ENCODE measurements around the gene SPSB1.
A peak's percentile ranks its signal among the peaks of the same experiment; 100 is the strongest.

The SPSB1 gene

DNA sequence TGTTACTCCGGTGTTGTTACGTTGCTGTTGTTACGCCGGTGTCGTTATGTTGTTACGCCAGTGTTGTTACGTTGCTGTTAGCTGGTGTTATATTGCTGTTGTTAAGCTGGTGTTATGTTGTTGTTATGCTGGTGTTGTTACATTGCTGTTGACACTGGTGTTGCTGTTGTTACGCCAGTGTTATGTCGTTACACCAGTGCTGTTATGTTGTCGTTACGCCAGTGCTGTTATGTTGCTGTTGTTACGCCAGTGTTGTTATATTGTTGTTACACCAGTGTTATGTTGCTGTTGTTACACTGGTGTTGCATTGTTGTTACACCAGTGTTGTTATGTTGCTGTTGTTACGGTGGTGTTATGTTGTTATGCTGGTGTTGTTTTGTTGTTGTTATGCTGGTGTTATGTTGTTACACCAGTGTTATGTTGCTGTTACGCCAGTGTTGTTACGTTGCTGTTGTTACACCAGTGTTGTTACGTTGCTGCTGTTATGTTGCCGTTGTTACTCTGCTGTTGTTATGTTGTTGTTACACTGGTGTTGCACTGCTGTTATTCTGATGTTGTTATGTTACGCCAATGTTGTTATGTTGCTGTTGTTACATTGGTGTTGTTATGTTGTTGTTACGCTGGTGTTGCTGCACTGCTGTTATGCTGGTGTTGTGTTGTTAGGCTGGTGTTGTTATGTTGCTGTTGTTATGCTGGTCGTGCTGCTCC lies 32.5 kb upstream of the SPSB1 start:
- no peak for DNase-seq

DNA sequence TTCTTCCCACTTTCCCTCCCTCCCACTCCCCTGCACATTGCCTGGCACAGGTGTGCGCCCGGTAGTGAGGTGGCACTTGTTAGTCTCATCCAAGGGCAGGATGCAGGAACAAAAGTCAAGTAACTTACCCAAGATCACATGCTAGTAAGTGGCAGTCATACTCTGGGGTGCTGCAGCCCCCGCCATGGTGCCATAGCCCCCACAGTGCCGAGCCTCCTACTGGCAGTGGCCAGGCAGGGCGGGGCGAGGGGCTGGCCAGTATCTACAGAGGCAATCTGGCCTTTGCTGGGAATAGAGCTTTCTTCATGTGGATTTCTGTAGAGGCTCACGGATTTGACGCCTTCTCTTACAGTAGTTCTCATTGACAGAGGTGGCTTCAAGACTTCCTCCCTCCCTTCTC lies 31.2 kb upstream of the SPSB1 start:
- DNase-seq: no peak

DNA sequence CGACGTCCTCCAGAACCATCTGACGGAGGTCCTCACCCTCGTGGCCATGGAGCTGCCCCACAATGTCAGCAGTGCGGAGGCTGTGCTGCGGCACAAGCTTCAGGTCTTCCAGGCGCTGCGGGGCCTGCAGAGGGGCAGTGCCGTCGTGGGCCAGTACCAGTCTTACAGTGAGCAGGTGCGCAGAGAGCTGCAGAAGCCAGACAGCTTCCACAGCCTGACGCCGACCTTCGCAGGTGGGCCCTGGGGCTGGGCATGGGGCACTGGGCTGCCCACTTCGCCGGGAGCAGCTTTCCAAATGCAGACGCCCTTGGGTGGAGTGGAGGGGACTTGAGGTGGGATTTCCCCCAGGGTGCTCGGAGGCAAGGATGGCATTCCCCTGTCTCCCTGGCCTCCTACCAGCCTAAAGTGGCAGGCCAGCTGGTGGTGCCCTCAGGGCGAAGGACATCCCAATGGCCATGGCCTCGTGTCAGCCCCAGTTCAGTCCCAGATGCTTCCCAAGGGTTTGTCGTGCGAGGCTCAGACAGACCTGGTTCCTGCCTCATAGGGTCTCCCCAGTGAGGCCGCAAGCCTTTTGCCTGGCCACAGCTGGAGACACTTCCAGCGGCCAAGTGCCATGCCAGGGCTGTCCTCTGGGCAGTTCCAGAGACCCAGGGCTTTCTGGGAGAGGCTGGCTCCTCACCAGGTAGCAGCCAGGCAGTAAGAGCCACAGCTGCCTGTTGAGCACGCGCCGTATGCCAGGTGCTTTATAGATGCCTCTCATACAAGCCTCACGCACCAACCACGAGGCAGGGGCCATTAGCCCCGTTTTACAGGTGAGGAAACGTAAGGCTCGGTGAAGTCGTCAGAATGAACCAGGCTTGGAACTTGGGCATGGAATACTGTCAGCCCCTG lies 30.4 kb upstream of the SPSB1 start:
- DNase-seq: no peak

DNA sequence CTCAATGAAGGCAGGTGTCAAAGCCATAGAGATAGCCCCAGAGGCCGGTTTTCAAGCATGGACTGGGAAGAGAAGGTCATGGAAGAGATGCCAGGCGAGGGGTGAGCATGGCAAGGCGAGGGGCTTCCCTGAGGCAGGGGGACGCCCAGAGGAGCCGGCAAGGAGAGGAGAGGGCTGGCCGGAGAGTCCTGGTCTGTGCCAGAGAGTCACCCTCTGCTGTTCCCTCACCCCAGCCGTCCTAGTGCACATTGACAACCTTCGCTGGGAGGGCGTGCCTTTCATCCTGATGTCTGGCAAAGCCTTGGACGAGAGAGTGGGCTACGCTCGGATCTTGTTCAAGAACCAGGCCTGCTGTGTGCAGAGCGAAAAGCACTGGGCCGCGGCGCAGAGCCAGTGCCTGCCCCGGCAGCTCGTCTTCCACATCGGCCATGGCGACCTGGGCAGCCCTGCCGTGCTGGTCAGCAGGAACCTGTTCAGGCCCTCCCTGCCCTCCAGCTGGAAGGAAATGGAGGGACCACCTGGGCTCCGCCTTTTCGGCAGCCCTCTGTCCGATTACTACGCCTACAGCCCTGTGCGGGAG lies 29.3 kb upstream of the SPSB1 start:
- no peak for DNase-seq

DNA sequence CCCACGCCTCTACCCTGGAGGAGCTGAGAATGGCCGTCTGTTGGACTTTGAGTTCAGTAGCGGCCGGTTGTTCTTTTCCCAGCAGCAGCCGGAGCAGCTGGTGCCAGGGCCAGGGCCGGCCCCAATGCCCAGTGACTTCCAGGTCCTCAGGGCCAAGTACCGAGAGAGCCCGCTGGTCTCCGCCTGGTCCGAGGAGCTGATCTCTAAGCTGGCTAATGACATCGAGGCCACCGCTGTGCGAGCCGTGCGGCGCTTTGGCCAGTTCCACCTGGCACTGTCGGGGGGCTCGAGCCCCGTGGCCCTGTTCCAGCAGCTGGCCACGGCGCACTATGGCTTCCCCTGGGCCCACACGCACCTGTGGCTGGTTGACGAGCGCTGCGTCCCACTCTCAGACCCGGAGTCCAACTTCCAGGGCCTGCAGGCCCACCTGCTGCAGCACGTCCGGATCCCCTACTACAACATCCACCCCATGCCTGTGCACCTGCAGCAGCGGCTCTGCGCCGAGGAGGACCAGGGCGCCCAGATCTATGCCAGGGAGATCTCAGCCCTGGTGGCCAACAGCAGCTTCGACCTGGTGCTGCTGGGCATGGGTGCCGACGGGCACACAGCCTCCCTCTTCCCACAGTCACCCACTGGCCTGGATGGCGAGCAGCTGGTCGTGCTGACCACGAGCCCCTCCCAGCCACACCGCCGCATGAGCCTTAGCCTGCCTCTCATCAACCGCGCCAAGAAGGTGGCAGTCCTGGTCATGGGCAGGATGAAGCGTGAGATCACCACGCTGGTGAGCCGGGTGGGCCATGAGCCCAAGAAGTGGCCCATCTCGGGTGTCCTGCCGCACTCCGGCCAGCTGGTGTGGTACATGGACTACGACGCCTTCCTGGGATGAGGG lies 28.5 kb upstream of the SPSB1 start:
- DNase-seq: no peak

DNA sequence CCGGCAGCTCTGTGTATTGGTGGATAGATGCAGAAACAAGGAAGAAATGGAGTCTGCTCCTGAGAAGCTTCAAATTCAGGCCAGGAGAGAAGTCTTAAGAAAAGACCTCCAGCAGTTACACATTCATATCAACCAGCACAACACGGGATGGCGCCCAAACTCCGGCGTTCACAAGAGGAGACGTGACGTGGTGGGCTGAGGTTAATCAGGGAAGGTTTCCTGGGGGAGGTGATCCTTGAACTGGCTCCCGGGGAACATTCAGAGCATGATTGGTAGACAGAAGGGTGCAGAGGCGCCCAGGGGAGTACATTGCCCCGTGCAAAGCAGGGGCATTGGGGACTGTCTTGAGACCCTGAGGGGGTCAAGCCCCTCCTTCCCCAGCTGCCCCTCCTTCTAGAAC lies 27.7 kb upstream of the SPSB1 start:
- no peak for DNase-seq

DNA sequence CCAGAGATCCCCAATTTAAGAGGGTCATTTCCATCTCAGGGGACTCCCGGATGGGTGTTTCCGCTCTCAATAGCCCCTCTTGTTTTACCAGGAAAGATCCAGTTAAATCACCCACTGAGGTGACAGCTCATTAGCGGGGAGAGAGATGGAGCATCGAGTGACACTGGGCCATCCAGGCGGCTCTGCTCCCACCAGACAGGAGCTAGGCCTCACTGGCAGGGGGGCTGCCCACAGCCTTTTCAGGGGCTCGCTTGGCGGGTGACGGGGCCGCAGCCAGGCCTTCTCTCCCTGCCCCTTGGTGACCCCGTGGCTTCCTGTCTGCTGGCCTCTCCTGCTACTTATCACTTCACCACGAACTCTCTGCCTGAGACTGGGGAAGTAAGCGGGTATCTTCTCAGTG lies 26.7 kb upstream of the SPSB1 start:
- no peak for DNase-seq

DNA sequence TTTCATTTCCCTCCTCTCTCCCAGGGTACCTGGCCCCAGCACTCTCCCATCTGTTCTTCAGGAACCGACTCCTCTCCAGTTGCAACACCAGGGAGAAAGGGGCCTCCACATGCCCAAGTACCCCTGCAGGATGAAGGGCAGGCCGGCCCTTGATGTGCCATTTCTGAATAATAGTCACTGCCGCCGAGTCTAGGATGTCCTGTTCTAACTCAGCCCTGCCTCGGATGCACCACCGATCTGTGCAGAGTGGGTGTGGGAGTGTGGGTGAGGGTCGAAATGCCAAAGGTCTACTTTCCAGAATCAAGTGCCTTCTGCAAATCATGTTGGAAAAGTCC lies 25.4 kb upstream of the SPSB1 start:
- DNase-seq: no peak

DNA sequence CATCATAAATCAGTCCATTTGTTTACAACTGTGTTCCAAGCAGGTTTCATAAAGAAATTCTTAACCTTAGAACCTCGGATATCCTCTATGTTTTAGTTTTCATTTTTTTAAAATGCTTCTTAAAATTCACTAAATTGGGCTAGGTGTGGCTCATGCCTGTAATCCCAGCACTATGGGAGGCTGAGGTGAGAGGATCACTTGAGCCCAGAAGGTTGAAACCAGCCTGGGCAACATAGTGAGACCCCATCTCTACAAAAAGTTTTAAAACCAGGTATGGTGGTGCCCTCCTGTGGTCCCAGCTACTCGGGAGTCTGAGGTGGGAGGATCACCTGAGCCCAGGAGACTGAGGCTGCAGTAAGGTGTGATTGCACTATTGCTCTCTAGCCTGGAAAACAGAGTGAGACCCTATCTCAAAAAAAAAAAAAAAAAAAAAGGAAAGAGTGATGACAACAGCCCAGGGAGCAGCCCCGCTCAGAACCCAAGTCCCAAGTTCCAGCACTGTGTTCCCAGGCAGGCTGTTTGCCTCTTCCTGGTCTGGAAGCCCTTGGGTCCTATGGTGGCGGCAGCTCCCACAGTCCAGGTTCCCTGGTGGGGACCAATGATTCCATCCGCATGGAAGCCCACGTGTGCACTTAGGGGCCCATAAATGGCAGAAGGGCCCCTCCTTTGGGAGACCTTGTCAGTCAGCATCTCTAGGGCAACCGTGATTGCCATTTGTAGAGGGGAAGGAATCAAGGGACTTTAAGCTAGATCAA lies 24.7 kb upstream of the SPSB1 start:
- no peak for DNase-seq

DNA sequence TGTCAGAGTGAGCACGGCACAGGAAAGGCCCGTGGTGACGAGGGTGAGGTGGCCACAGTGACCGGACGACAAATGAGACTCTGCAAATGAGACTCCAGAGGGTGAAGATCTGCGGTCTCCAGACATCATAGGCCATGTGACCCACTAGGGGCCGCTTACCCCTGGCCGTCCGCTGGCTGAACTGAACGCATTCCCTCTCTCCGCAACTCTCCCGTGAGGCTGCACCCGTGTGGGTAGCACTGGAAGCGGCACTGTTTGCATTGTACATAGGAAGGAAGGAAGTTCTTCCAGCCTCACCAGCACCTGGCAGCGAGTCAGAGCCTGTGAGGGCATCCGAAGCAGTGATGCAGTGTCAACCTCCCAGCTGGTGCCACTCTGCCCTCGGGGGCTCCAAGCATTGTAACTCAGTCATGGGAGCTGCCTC lies 23.6 kb upstream of the SPSB1 start:
- no peak for DNase-seq

DNA sequence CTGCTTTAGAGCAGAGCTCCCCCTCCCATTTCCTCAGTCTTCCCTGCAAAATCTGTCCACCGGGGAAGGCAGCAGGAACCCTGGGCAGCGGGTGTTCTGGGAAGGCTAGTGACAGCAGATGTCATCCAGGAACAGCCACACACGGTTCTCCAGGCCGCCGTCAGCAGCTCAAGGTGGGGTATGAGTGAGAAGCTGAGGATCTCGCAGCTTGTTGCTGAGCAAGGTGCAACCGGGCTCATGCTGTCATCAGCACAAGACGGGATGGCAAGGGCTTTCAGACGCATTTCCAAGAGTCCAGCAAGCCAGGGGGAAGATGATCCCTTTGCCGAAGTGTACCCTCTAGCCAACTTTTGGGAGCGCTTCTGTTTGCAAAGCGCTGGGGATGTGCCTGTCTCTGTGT lies 23.0 kb upstream of the SPSB1 start:
- no peak for DNase-seq

DNA sequence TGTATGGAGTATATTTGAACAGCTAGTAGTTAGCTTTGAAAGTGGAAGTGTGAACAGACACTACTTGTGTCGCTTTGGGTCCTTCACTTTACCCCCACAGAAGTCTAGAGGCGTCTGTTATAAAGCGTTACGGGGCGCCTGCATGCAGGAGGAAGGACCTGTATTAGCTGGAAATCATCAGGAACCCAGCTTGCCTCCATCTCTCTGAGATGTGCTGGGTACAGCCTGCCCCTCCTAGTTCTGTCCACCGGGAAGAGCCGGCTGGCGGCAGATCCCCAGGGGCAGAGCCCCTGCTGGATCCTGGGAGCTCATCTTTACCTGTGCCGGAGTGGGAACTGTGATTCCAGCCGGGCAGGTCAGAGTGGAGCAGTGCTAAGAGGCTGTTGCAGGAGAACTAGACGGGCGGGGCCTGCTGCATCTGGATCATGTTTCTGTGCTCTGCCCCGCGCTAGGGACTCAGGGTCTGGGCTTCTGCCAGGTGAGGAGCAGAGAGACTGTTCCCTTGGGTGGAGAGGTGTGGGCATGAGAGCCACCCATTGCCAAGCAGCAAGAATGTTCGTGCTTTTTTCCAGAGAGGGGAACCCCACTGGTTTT lies 22.3 kb upstream of the SPSB1 start:
- DNase-seq: no peak

DNA sequence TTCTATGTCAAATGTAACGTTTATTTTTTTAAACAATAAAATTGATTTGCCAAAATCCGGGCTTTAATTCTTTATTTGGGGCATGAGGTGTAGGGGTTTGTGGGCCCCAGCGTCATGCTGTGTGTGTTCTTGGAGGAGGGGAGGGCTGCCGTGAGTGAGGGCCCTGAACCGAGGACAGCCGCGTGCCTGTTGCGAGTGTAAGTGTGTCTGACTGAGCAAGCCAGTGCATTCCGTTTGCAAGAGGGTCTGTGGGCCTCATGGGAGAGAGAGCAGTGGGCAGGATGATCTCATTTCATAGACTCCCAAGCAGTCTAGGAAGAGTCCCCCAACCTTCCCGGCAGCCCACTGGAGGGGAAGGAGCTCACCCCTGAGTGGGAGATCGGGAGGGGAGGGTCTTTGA lies 21.4 kb upstream of the SPSB1 start:
- no peak for DNase-seq

DNA sequence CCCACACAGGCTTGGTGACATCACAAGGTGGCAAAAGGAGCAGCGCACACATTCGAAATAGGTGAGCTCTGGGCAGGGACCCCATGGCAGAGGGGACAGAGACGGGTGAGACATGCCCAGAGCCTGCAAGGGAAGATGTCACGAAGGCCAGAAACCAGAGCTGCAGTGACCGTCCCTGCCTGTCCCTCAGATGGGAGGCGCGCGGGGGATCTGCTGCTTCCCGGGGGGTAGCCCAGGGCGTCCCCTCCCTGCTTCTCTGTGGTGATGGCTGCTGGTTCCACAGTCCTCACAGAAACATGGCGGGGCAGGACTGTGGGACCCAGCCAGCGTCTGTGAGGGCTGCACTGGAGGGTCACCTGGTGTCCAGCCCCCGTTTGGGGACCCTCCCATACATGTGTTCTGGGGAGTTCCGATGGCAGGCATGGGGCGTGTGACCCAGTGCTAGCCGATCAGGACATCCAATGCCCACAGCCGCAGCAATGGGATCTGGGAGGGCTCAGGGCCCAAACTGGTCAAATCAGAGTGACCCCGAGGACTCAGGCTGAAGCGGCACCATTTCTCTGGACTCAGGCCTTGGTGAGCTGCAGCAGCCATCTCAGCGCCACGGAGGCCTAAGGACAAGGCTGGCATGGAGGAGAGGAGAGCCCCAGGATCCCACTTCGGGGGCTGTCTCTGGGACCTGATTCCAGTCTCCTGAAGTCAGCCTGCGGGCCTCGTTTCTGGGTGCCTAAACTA lies 20.7 kb upstream of the SPSB1 start:
- DNase-seq: no peak

DNA sequence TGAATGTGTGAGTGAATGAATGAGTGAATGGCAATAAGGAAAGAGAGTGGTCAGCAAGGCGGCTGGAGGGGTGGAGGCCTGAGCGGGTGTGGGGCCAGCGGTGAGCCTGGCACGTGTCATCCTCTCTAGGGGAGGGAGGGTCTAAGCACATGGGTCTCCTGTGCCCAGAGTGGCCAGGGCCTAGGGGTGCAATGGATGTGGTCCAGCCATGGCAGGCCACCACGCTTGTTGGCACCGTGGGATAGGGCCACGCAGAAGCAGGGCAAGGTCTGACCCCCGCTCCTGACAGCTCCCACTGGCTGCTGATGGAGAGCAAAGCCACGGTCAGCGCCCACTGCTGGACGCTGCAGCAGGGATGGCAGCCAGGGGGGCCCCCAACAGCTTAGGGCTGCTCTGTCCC lies 19.5 kb upstream of the SPSB1 start:
- DNase-seq: no peak

DNA sequence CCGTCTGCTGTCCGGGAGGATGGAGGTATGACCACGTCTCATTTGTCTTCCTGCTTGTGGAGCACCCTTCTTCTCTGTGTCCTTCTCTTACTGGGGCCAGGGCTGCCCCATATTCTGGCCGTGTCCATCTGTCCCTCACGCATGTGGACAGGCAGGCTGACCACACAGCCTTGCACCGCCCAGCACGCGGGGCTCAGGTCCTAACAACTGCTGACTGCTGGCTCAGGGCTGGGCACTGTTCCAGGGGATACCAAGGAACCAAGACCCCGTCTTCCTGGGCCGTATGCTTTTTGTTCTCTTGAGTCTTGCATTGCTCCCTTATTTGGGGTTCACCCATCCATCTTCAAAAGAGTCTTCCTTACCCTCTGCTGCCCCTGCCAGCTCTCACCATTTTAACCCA lies 17.5 kb upstream of the SPSB1 start:
- no peak for DNase-seq

DNA sequence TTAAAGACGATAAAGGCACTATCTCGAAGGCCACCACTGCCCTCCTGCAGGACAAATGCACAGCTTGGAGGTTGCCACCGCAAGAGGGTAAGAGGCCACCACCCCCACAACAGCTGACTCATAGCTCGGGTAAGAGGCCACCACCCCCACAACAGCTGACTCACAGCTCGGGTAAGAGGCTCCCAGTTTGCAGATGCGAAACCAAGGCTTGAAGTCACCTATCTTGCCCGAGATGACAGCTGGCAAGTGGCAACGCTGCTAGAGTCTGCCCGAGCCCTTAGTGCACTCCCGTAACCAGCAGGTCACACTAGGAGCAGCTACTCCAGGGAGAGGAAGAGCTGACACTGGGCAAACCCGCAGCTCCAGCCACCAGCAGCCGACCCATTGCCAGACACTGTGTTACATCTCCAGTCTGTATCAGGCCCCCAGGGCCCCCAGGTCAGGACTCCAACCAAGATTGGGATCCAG lies 17.1 kb upstream of the SPSB1 start:
- peak; percentile 96 for DNase-seq

DNA sequence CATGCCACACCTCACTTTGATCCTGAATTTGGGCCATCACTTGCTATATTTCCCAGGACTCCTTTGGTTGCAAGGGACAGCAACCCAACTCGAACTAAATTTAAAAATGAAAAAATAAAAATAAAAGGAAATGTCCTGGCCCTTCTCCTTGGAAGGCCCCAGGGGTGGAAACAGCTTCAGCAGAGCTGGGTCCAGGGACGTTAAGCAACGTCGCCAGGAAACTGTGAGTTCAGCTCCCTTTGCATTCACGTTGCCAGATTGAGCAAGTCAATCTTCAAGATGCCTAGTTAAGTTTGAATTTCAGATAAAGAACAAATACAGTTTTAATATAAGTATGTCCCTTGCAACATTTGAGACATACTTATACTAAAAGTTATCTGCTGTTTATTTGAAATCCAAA lies 14.6 kb upstream of the SPSB1 start:
- DNase-seq: no peak

DNA sequence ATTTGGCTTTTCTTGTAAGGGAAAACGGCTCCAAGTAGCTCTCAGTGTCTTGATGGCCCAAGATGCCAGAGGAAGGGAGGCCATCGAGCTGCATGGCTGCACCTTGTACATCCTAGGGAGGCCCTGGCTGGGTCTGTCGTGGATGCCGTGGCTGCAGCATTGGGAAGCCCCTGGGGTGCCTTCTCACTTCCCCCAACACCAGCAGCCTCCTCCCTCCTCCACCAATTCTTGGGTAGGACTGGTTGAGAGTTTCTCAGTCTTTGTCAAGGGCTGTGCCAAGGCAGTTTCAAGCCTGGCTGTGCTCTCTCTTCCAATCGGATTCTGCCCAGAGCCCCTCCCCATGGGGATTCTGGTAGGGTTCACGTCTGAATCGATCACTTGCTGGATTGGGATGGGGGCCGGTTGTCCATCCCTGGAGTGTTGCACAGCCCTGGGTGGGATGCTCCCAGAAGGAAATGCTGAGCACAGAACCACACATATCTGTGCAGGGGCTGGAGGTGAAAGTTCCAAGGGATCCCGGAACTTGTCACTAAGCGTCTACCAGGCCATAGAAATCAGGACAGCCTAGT lies 14.0 kb upstream of the SPSB1 start:
- DNase-seq: no peak

DNA sequence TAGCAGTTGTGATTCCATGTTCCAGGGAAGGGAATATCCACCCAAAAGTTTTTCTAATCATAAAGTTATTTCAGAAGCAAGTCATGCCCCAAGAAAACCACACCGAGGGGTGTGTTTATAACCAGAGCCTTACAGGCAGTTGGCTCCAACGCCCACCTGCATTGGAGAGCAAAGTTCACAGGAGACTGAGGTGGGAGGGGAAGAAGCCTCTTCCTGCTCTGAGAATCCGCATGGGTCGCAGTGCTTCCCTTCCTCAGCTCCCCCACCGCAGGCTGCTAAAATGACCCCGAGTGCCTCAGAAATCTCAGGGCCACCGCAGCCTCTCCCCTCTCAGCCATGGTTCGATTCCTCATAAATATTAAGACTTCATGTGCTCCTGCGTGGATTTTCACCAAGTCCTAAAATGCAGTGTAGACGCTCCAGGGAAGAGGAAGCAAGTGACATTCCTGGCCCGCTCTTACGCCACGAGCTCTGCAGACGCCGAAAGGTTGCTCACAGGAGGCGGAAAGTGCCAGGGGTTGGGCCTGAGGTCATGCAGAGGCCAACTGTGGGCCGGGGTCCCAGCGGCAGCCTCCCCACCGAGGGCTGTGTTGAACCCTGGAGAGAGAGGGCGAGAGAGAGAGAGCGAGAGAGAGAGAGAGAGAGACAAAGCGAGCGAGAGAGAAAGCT lies 13.4 kb upstream of the SPSB1 start:
- DNase-seq: peak; percentile 32

All from activated CD4-positive, alpha-beta T cell treated with anti-CD3 and anti-CD28 coated beads, Interleukin-10, Interleukin-2, amounts not matched to agents 100 ng/mL and 50 ng/mL, durations not matched to agents 16 hours and 8 hours (primary cell).